SK-N-MC (cell line): ENCODE results near the gene GNAS.
"Not testable (repeated sequence)": the region's sequence is repeated elsewhere in the genome, so short reads cannot be mapped to it uniquely, and the experiment has no call there.

Experiments used
- DNase-seq: peaks from one replicate; pipeline ENCODE4 v3.0.0-alpha.2; 2011; ENCODE audit warnings: low read depth, low spot score
- H3K27ac ChIP-seq: fragments of 200-600 bp; sonication (generic); 2 replicates; pipeline ENCODE4 v1.5.1; 2016; ENCODE audit warnings: mixed run types
- H3K36me3 ChIP-seq: fragments of 200-600 bp; sonication (generic); 2 replicates; pipeline ENCODE4 v1.6.1; 2017; ENCODE audit warnings: antibody characterized with exemption, low read length, mixed read lengths; ENCODE audit not compliant: insufficient read depth
- H3K4me3 ChIP-seq: fragments of 200-600 bp; sonication (generic); 2 replicates; pipeline ENCODE4 v1.5.1; 2016
- H3K9ac ChIP-seq: fragments of 200-600 bp; sonication (generic); 2 replicates; pipeline ENCODE4 v1.8.0; 2017; ENCODE audit warnings: mixed run types, mixed read lengths; ENCODE audit not compliant: insufficient read length
- H3K9me3 ChIP-seq: fragments of 200-600 bp; sonication (generic); 2 replicates; pipeline ENCODE4 v1.6.1; 2017; ENCODE audit warnings: low read depth, mild to moderate bottlenecking, antibody characterized with exemption, low read length, moderate library complexity, mixed read lengths
- EZH2 ChIP-seq: fragments of 200-600 bp; sonication (generic); IDR thresholded peaks from one replicate; pipeline ENCODE4 v1.6.1; 2017; ENCODE audit warnings: antibody characterized with exemption
- FOXP2 ChIP-seq: optimal IDR thresholded peaks from 2 replicates; pipeline ENCODE3; 2011; ENCODE audit warnings: mild to moderate bottlenecking, moderate library complexity; ENCODE audit not compliant: insufficient read depth; ENCODE audit errors: extremely low read length, control extremely low read depth
- POLR2AphosphoS5 ChIP-seq: IDR thresholded peaks from 2 replicates; pipeline ENCODE4 v1.6.1; 2012; ENCODE audit warnings: mild to moderate bottlenecking, low read depth, low read length, borderline replicate concordance

GNAS gene

GRCh38 chr20:58822748-58823730 is 29.5 kb upstream of the GNAS start:
- Histone ChIP-seq H3K36me3 (no peaks in the 10 kb centered on the region; the same call in 1 of the 2 replicates), H3K9me3 (no peaks in the 10 kb centered on the region), H3K27ac (no peak overlapping the region), H3K4me3 (no peak overlapping the region), H3K9ac (no peak overlapping the region)
- TF ChIP-seq EZH2 (no peak), POLR2AphosphoS5 (no peak), FOXP2 (no peak)
- no peak for DNase-seq

DNA sequence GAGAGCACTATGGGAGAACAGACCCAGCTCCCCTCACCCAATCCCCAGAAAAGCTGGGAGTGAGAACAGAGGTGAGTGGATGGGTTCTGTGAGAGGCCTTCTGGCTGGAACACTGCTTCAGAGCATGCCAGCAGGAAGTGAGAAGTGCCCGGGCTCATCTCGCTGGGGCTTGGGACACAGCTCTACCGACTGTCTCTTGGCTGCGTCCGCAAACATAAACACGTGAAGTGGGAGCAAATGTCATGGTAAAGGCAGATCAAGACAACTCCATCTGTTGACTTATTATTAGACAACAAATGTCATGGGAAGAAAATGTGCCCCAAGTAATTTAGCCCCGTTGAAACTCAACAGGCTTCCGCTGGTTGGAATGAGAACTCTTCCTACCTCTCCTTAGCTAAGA is 27.7 kb upstream of the GNAS start:
- H3K9me3 ChIP-seq: no peaks in the 10 kb centered on the region
- TF ChIP-seq POLR2AphosphoS5: no peak
- TF ChIP-seq FOXP2: no peak
- no peak for TF ChIP-seq EZH2

DNA sequence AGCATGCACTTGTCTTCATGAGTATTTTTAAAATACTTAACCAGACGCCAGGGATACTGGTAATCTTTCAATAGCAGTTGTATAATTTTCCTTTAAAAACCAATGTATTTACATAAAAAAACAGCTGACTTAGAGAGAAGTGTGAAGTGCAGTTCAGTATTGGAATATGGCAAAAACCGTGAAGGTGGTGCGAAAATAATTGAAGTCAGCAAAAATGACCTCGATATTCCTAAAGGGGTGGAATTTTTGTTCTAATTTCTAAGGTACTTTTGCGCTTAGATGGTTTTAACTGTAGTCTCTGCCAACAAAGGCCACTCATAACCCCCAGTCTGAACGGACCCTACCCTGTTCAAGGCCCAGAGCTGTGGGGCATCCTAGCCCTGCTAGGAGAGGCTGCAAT is 27.1 kb upstream of the GNAS start:
- Histone ChIP-seq H3K36me3 (no peaks in the 10 kb centered on the region; the same call in 1 of the 2 replicates), H3K9ac (no peak overlapping the region), H3K4me3 (no peak overlapping the region), H3K9me3 (no peaks in the 10 kb centered on the region), H3K27ac (no peak overlapping the region)
- no peak for TF ChIP-seq POLR2AphosphoS5
- TF ChIP-seq EZH2: no peak
- DNase-seq: no peak

More for the DNA sequence above, 27.7 kb upstream of the GNAS start:
- no peak overlapping the region for H3K4me3 ChIP-seq
- H3K9ac ChIP-seq: no peak overlapping the region
- no peaks in the 10 kb centered on the region; the same call in 1 of the 2 replicates for H3K36me3 ChIP-seq
- no peak for DNase-seq
- H3K27ac ChIP-seq: no peak overlapping the region

- no peaks in the 10 kb centered on the region; the same call in 1 of the 2 replicates for H3K36me3 ChIP-seq
Observed at GRCh38 chr20:58826271-58826670, 26.2 kb upstream of the GNAS start.

GRCh38 chr20:58828136-58828535 is 24.4 kb upstream of the GNAS start:
- TF ChIP-seq POLR2AphosphoS5 (no peak), EZH2 (no peak), FOXP2 (no peak)
- H3K9ac ChIP-seq: no peak overlapping the region
- no peak overlapping the region for H3K27ac ChIP-seq
- H3K36me3 ChIP-seq: no peaks in the 10 kb centered on the region; the same call in 1 of the 2 replicates
- H3K9me3 ChIP-seq: no peaks in the 10 kb centered on the region
- DNase-seq: no peak
- H3K4me3 ChIP-seq: no peak overlapping the region

More at GRCh38 chr20:58826271-58826670, 26.2 kb upstream of the GNAS start:
- Histone ChIP-seq H3K4me3 (no peak overlapping the region), H3K9me3 (no peaks in the 10 kb centered on the region), H3K9ac (no peak overlapping the region), H3K27ac (no peak overlapping the region)
- no peak for TF ChIP-seq POLR2AphosphoS5
- TF ChIP-seq EZH2: no peak
- DNase-seq: no peak

GRCh38 chr20:58828804-58829203 is 23.7 kb upstream of the GNAS start:
- DNase-seq, H3K27ac ChIP-seq, H3K4me3 ChIP-seq, H3K9me3 ChIP-seq, H3K36me3 ChIP-seq, H3K9ac ChIP-seq: not testable (repeated sequence)

DNA sequence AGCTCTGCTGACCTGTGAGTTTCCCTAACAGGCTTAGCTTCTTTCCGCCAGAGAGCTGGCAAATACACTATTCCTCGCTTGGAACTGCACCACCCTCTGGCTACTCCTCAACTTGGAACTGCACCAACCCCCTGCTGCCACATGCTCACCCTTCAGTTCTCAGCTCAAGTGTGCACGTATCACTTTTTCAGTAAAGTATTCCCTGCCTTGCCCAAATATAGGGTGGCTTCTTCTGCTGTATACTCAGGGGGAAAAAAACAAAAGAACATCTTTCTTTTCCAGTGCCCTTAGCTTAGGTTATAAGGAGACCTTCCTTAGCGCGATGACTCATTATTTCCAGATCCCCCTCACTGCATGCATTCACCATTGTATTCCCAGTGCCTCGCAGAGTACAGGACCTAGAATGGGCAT is 23.0 kb upstream of the GNAS start:
- DNase-seq: no peak
- H3K9ac ChIP-seq: no peak overlapping the region
- H3K9me3 ChIP-seq: no peaks in the 10 kb centered on the region
- TF ChIP-seq FOXP2: no peak
- no peak for TF ChIP-seq EZH2
- no peak for TF ChIP-seq POLR2AphosphoS5
- no peaks in the 10 kb centered on the region; the same call in 1 of the 2 replicates for H3K36me3 ChIP-seq
- no peak overlapping the region for H3K27ac ChIP-seq
- H3K4me3 ChIP-seq: no peak overlapping the region

DNA sequence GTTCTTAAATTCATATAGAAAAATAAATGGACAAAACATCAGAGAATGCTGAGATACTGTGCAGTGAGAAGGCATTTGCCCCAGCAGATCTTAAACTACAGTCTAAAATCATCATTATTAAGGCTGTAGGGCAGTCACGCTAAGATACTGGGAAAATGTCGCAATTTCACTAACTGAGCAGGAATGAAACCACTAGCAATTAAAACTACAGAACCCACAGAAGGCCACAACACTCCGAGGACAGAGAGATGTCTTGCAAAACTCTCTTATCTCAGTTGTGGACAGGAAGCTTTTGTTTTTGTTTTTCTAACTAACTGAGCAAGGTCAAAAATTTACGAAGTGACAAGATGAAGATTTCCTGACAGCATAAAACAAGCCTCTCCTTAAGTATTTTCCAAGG is 20.1 kb upstream of the GNAS start:
- no peak for DNase-seq
- Histone ChIP-seq H3K9ac (no peak overlapping the region), H3K4me3 (no peak overlapping the region), H3K36me3 (no peaks in the 10 kb centered on the region; the same call in 1 of the 2 replicates), H3K27ac (no peak overlapping the region), H3K9me3 (no peaks in the 10 kb centered on the region)
- TF ChIP-seq FOXP2 (no peak), EZH2 (no peak), POLR2AphosphoS5 (no peak)

DNA sequence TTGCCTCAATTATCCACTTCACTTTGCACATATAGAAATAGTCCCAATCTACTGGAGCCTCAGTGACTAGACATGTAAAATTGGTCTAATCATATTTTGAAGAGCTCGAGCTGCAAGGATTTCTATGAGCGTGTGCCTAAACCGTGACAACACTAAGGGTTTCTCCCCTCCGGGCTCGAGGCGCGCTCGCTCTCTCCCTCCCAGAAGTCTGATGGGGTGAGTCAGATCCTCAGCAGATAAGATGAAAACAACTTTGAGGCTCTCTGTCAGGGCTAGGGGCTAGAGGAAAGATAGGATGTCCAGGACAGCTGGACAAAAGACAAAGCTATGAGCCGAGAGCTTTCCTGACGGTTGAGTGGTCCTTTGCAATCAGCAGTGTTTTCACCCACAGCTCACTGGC is 18.6 kb upstream of the GNAS start:
- no peak for DNase-seq
- Histone ChIP-seq H3K27ac (no peak overlapping the region), H3K36me3 (no peaks in the 10 kb centered on the region; the same call in 1 of the 2 replicates), H3K9ac (no peak overlapping the region), H3K4me3 (no peak overlapping the region), H3K9me3 (no peaks in the 10 kb centered on the region)
- no peak for TF ChIP-seq EZH2
